NOMO-1 treated with DMSO at 0.1 percent for 48 hours (cell line): ENCODE data around the gene SUSD2.
"Not testable (repeated sequence)": the region's sequence is repeated elsewhere in the genome, so short reads cannot be mapped to it uniquely, and the experiment has no call there.

Source experiments
- DNase-seq: peaks from one replicate; lab custom pipeline; 2025; ENCODE audit not compliant: unreplicated experiment; lab: John Stamatoyannopoulos, UW

Gene SUSD2

GRCh38 chr22:24181088-24181995, at the start of gene SUSD2:
TSS of gene SUSD2 (plus strand) at chr22:24181487. CDS start at chr22:24181520, 33 bp downstream.
- no peak for DNase-seq

GRCh38 chr22:24133187-24133965, 47.9 kb upstream of the SUSD2 start:
- DNase-seq: peak; percentile 10

- peak; percentile 12 for DNase-seq
Observed at GRCh38 chr22:24134090-24134846, 47.0 kb upstream of the SUSD2 start.

GRCh38 chr22:24136533-24136932, 44.8 kb upstream of the SUSD2 start:
- not testable (repeated sequence) for DNase-seq

- no peak for DNase-seq
Observed at GRCh38 chr22:24137595-24137994, 43.7 kb upstream of the SUSD2 start.

- no peak for DNase-seq
Observed at GRCh38 chr22:24138649-24139420, 42.5 kb upstream of the SUSD2 start.

DNA sequence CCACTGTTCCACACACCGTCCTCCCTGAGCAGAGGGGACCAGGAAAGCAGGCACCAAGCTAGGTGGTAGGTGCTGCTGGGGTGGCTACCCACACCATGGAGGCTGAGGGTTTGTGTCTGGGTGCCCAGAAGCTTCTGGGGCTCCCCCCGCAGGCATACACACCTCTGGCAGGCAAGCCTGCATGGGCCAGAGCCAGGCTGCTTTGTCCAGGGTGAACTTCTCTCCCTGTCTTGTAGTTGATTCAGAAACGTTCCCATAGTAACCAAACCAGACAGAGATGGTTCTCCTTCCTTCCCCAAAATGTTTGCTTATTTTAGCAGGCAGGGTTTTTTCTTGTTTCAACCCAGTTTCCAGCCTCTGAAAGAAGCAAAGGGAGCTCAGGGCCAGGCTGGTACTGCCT, 40.9 kb upstream of the SUSD2 start:
- DNase-seq: peak; percentile 85

DNA sequence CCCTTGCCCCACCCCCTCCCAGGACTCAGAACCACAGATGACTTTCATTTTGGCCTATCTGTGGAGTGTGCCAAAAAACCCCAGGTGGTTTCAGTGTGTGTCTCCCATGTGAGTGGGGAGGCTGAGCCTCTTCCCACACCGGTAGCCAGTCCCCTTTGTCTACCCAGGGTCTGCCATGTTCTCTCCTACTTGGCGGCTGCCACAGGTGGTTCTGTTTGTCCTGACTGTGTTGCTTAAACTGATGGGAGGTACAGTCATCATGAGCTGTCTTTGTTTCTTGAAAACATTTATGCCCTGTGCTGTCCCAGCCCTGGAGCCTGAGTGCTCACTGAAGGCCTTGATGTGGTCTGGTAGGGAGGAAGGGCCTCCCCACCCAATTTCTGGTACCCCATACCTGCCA, 39.7 kb upstream of the SUSD2 start:
- no peak for DNase-seq

DNA sequence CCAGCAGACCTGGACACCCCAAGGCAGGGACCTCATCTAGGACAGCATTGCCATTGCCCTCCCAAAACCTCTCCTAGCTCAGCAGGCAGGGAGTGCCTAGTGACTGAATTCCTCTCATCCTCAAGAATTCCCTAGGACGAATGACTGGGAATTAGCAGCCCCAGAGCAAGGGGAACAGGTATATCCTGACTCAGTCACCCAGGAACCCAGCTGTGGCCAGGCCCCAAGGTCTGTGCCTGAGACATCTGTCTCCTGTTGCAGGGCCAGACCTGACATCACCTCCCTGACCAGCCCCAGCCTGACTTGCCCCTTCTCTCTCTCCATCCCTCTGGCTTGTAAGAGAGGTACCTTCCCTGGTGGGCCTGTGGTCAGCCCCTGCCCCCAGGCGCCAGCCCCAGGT, 39.0 kb upstream of the SUSD2 start:
- no peak for DNase-seq

- DNase-seq: no peak
Observed at GRCh38 chr22:24142831-24143230, 38.5 kb upstream of the SUSD2 start.

GRCh38 chr22:24144056-24144777, 37.1 kb upstream of the SUSD2 start:
- DNase-seq: no peak

DNA sequence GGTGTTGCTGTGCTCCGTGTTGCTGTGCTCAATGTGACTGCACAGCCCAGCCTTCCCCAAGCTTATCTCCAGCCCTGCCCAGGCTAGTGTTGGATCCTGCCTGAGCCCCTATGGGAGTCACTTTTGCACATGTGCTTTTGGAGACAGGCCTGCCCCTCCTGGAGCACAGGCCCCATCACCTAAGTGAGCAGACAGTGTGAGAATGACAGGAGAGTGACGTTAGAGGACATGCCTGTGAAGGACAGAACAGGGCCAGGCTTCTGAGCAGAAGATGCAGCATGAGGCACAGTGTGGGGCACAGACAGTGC, 36.6 kb upstream of the SUSD2 start:
- DNase-seq: no peak

- no peak for DNase-seq
Observed at GRCh38 chr22:24145446-24146193, 35.7 kb upstream of the SUSD2 start.

DNA sequence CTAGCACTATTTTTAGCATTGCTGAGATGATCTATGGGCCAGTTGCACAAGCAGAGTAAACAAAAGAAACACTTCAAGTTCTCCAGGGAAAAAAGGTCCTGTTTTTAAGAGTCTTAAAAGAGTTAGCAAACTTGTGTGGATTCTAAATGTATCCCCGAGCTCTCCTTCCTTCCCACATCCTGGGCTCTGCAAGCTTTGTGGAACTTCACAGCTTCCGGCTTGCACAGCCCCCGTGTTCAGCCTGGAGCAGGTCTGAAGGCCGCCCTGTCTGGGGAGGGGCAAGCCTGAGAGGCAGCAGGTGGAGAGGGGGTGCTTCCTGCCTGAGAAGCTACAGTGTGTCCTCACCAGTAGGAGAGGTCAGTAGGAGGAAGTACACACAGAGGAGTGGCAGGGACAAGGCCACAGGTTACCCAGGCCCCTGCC, 35.1 kb upstream of the SUSD2 start:
- peak; percentile 89 for DNase-seq

DNA sequence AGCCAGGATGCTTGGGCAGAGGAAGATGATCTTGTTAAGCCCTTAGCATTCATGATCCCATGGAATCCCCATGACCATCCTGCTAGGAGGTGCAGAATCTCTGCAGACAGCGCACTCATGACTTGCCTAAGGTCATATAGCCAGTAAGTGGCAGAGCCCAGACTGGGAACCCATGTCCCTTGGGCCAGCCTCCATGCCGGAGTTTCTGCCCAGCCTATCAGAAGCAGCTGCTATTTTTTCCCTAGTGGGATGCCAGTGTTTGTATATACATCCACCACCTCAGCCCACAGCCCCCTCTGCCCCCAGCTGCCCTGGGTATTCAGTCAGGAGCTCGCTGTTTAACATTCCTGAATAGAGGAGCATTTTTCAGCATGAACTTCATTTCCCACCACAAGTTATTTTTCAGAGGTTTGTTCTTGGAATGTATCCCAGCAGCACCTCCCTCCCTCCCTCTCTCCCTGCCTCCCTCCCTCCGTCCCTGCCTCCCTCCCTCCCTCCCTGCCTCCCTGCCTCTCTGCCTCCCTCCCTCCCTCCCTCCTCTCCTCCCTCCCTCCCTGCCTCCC, 34.4 kb upstream of the SUSD2 start:
- no peak for DNase-seq

- DNase-seq: no peak
Observed at GRCh38 chr22:24147666-24148065, 33.6 kb upstream of the SUSD2 start.

DNA sequence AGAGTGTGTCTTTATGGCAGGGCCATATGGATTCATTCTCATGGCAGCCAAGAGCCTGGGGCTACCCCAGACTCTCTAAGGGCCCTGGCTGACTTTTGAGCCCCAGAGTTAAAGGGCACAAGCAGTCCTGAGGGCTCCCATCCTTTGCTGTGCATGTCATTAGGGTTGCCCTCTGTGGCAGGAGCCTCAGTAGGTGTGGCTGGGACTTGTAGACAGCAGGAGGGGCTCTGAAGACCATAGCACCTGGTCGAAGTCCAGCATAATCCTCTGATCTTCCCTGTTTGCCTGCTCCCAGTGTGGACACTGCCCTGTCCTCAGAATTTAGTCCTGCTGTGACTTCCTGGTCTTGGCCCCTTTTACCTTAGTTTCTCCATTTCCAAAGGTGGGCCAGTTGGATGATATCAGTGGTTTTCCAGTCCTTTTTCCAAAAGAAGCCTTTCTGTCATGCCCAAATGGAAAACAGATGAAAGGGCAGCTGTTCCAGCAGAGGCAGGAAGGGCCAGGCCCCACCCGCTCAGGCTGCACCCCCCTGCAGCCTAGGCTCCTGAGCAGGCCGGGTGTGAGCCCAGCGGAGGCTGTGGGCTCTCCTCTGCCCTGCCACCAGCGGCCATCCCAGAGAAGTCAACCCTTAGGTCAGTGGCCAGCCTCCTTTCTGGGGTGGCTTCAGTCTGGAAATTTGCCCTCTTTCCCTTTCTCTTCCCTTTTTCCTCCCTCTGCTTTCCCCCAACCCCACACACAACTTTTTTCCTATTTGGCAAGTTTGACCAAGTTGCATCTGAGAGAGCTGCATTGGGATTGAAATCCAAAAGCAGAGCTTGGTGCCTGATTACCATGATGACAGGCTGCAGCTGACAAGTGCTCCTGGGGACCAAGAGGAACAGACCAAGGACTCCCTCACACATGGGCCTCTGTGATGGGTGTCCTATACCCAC, 32.8 kb upstream of the SUSD2 start:
- DNase-seq: no peak

GRCh38 chr22:24149198-24149590, 32.1 kb upstream of the SUSD2 start:
- no peak for DNase-seq
